Activated naive CD4-positive, alpha-beta T cell treated with anti-CD3 and anti-CD28 coated beads, Interleukin-2, amount 10 ng/mL, durations not matched to agents 7 days and 5 days (primary cell): ENCODE results near the gene CDH19.

Experiments
- CTCF ChIA-PET: fragments of 350-600 bp; sonication (Branson Sonifier 250); formaldehyde crosslinking; loops from one replicate; lab custom pipeline; 2021; ENCODE audit warnings: antibody characterized with exemption; lab: Charles Lee
- DNase-seq: peaks from one replicate; pipeline ENCODE4 v3.0.0-alpha.2; 2020
- H3K27ac Mint-ChIP-seq: one replicate; pipeline ENCODE4 v1.8.0; 2021; ENCODE audit warnings: mild to moderate bottlenecking, moderate library complexity, mixed read lengths
- H3K27me3 Mint-ChIP-seq: one replicate; pipeline ENCODE4 v1.8.0; 2021; ENCODE audit warnings: mild to moderate bottlenecking, mixed read lengths
- H3K36me3 Mint-ChIP-seq: one replicate; pipeline ENCODE4 v1.8.0; 2021; ENCODE audit warnings: mixed read lengths
- H3K4me1 Mint-ChIP-seq: one replicate; pipeline ENCODE4 v1.8.0; 2021; ENCODE audit warnings: mixed read lengths
- H3K4me3 Mint-ChIP-seq: one replicate; pipeline ENCODE4 v1.8.0; 2021; ENCODE audit warnings: mild to moderate bottlenecking, moderate library complexity, mixed read lengths
- H3K9me3 Mint-ChIP-seq: one replicate; pipeline ENCODE4 v1.8.0; 2021; ENCODE audit warnings: mixed read lengths

The CDH19 gene

GRCh38 chr18:66461344-66461743 is 142.5 kb downstream of the CDH19 start:
- H3K27me3 Mint-ChIP-seq, result no peaks in the 10 kb centered on the region
- H3K27ac Mint-ChIP-seq, result no peak overlapping the region
- H3K4me1 Mint-ChIP-seq, result no peaks in the 10 kb centered on the region
- CTCF ChIA-PET, result no interaction called here
- no peak for DNase-seq
- no peak overlapping the region for H3K4me3 Mint-ChIP-seq
- H3K9me3 Mint-ChIP-seq, result peaks cover 3% of the 10 kb centered on the region
- no peaks in the 10 kb centered on the region for H3K36me3 Mint-ChIP-seq

- CTCF ChIA-PET, result no interaction called here
- Mint-ChIP-seq H3K9me3 (peaks cover 9% of the 10 kb centered on the region), H3K4me3 (no peak overlapping the region), H3K27me3 (no peaks in the 10 kb centered on the region), H3K36me3 (no peaks in the 10 kb centered on the region), H3K4me1 (no peaks in the 10 kb centered on the region), H3K27ac (no peak overlapping the region)
- no peak for DNase-seq
These were observed 146.6 kb downstream of the CDH19 start for GRCh38 chr18:66457245-66457644.
